Muscle of back (tissue), 11 donors: ENCODE data around the gene TMEM132C. TPM values are rescaled to one million over a fixed set of nuclear protein-coding genes. Genes with fewer than 3 reads are reported as not detected.

Source experiments
- DNase-seq, 3 donors: peaks; one replicate each; pipeline versions ENCODE4 v3.0.0 to v3.0.0-alpha.2; 2013
- polyA plus RNA-seq, 10 donors: library from polyadenylated mRNA; unstranded; fragments of 120-200 nt; gene quantifications; one replicate each; pipeline ENCODE4 v1.2.1, GENCODE V29; 2013; ENCODE audit not compliant: insufficient read length in 10 of 10

The TMEM132C gene
- polyA plus RNA-seq, 10 donors = 1.9 to 29.1 (median 4.1) TPM

- DNase-seq = peak in 1 of 3 donors; percentile 68
Measured at GRCh38 chr12:128408669-128409068, 141.7 kb downstream of the TMEM132C start.

- no peak for DNase-seq
Measured at GRCh38 chr12:128415036-128415560, 148.1 kb downstream of the TMEM132C start.

- no peak for DNase-seq
Measured at GRCh38 chr12:128418944-128419343, 152.0 kb downstream of the TMEM132C start.

GRCh38 chr12:128420163-128420562, 153.2 kb downstream of the TMEM132C start:
- DNase-seq = no peak

GRCh38 chr12:128421375-128421774, 154.4 kb downstream of the TMEM132C start:
- peak; percentile 34 to 81 (median 76) for DNase-seq

- no peak for DNase-seq
Measured at GRCh38 chr12:128423205-128423604, 156.2 kb downstream of the TMEM132C start.

- no peak for DNase-seq
Measured at GRCh38 chr12:128424931-128425431, 158.0 kb downstream of the TMEM132C start.

- DNase-seq = peak in 1 of 3 donors; percentile 73
Measured at GRCh38 chr12:128425666-128426331, 158.8 kb downstream of the TMEM132C start.

GRCh38 chr12:128426511-128426910, 159.5 kb downstream of the TMEM132C start:
- DNase-seq = peak; percentile 42 to 86 (median 65)

- DNase-seq = no peak
Measured at GRCh38 chr12:128439796-128440195, 172.8 kb downstream of the TMEM132C start.

- no peak for DNase-seq
Measured at GRCh38 chr12:128442096-128442495, 175.1 kb downstream of the TMEM132C start.

GRCh38 chr12:128444598-128444997, 177.6 kb downstream of the TMEM132C start:
- peak in 1 of 3 donors; percentile 35 for DNase-seq

- no peak for DNase-seq
Measured at GRCh38 chr12:128445415-128446127, 178.6 kb downstream of the TMEM132C start.

- peak in 1 of 3 donors; percentile 22 for DNase-seq
Measured at GRCh38 chr12:128449146-128449894, 182.3 kb downstream of the TMEM132C start.

- DNase-seq = peak in 1 of 3 donors; percentile 21
Measured at GRCh38 chr12:128450810-128451209, 183.8 kb downstream of the TMEM132C start.

GRCh38 chr12:128455851-128456250, 188.9 kb downstream of the TMEM132C start:
- peak in 1 of 3 donors; percentile 67 for DNase-seq

GRCh38 chr12:128456922-128457321, 190.0 kb downstream of the TMEM132C start:
- no peak for DNase-seq

GRCh38 chr12:128458301-128458974, 191.5 kb downstream of the TMEM132C start:
- DNase-seq = no peak

GRCh38 chr12:128459067-128459466, 192.1 kb downstream of the TMEM132C start:
- DNase-seq = no peak

GRCh38 chr12:128463881-128464280, 196.9 kb downstream of the TMEM132C start:
- DNase-seq = no peak

- DNase-seq = no peak
Measured at GRCh38 chr12:128467882-128468281, 200.9 kb downstream of the TMEM132C start.
